Muscle layer of colon (tissue), 2 donors: Measurements from ENCODE around the gene NMB.
A peak's percentile ranks its signal among the peaks of the same experiment; 100 is the strongest.

ENCODE experiments used
- H3K27ac ChIP-seq: one replicate; pipeline ENCODE4 v1.7.0; 2013; ENCODE audit warnings: low read depth, mild to moderate bottlenecking, low read length, moderate library complexity
- H3K27me3 ChIP-seq, 2 donors: one replicate each; pipeline ENCODE4 v1.7.0; 2013; ENCODE audit warnings: low read length in 2 of 2, mild to moderate bottlenecking in 2 of 2; ENCODE audit not compliant: insufficient read depth in 2 of 2, control insufficient read depth in 1 of 2
- H3K36me3 ChIP-seq: one replicate; pipeline ENCODE4 v1.7.0; 2013; ENCODE audit warnings: mild to moderate bottlenecking, low read length; ENCODE audit not compliant: insufficient read depth
- H3K4me1 ChIP-seq: one replicate; pipeline ENCODE4 v1.7.0; 2013; ENCODE audit warnings: mild to moderate bottlenecking, low read length; ENCODE audit not compliant: insufficient read depth
- H3K4me3 ChIP-seq, 2 donors: one replicate each; pipeline ENCODE4 v1.7.0; 2013; ENCODE audit warnings: low read length in 2 of 2, low read depth in 1 of 2, mild to moderate bottlenecking in 1 of 2, moderate library complexity in 1 of 2
- H3K9ac ChIP-seq: one replicate; pipeline ENCODE4 v1.7.0; 2013; ENCODE audit warnings: low read length
- H3K9me3 ChIP-seq: one replicate; pipeline ENCODE4 v1.7.0; 2013; ENCODE audit warnings: mild to moderate bottlenecking, low read length
- donor health status: abdominal sarcoma.
- donor health status: Adenocarcinoma of cecum.

NMB gene

GRCh38 chr15:84633311-84634227 is 24.4 kb downstream of the NMB start:
- H3K27ac ChIP-seq, result peak overlapping the region; percentile 85

DNA sequence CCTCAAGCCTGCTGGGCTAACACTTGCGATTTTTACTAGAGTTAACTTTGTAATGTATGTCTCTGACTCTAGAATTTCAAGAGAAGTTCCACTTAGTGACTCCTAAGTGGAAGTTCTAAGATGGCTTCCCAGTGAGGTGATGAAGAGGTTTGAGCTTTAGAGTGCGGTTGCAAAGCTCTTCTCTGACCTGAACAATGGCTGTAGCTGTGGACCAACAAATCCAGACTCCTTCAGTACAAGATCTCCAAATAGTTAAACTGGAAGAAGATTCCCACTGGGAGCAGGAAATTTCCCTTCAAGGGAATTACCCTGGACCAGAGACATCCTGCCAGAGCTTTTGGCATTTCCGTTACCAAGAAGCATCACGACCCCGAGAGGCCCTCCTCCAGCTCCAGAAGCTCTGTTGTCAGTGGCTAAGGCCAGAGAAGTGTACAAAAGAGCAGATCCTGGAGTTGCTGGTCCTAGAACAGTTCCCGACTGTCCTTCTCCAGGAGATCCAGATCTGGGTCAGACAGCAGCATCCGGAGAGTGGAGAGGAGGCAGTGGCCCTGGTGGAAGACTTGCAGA is 26.2 kb downstream of the NMB start:
- Histone ChIP-seq H3K9ac (peak overlapping the region; percentile 35), H3K36me3 (peaks cover 9% of the 10 kb centered on the region), H3K4me1 (peaks cover 35% of the 10 kb centered on the region)

More at GRCh38 chr15:84633311-84634227, 24.4 kb downstream of the NMB start:
- Histone ChIP-seq H3K9ac (peak overlapping the region; percentile 51), H3K27me3 (no peaks in the 10 kb centered on the region), H3K36me3 (peaks cover 20% of the 10 kb centered on the region), H3K4me1 (peaks cover 35% of the 10 kb centered on the region), H3K4me3 (peak overlapping the region; percentile 78 to 88), H3K9me3 (no peaks in the 10 kb centered on the region)

GRCh38 chr15:84629033-84629432 is 29.0 kb downstream of the NMB start:
- Histone ChIP-seq H3K4me3 (no peak overlapping the region), H3K27me3 (no peaks in the 10 kb centered on the region), H3K36me3 (no peaks in the 10 kb centered on the region), H3K9me3 (no peaks in the 10 kb centered on the region), H3K27ac (no peak overlapping the region), H3K9ac (no peak overlapping the region), H3K4me1 (peaks cover 19% of the 10 kb centered on the region)

More for the DNA sequence above, 26.2 kb downstream of the NMB start:
- H3K27ac ChIP-seq, result peak overlapping the region; percentile 93
- H3K4me3 ChIP-seq, result peak overlapping the region; percentile 78
- no peaks in the 10 kb centered on the region for H3K9me3 ChIP-seq
- no peaks in the 10 kb centered on the region for H3K27me3 ChIP-seq

- H3K9ac ChIP-seq, result no peak overlapping the region
- no peak overlapping the region for H3K4me3 ChIP-seq
- peaks cover 12% of the 10 kb centered on the region for H3K9me3 ChIP-seq
- H3K36me3 ChIP-seq, result peaks cover 19% of the 10 kb centered on the region
- H3K4me1 ChIP-seq, result no peaks in the 10 kb centered on the region
- H3K27me3 ChIP-seq, result no peaks in the 10 kb centered on the region
- no peak overlapping the region for H3K27ac ChIP-seq
Measured at GRCh38 chr15:84625123-84625522, 32.9 kb downstream of the NMB start.

DNA sequence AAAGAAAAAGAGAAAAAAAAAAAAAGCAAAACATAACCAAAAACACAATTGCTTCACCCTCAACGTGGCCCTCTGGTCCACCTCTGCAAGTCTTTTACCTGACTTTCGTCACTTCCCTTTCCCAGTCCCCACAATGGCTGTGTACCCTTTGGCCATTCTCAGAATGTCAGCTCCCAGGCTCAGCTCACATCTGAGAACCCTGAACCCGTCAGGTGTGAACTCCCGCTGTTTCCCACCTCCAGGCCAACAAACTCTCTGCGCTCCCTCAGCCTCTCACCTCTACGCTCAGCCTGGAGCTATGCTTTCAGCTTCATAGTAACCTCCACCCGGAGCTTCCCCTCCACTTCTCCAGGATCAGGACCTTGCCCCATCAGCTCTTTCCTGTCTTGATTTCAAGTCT is 33.6 kb downstream of the NMB start:
- Histone ChIP-seq H3K36me3 (peaks cover 19% of the 10 kb centered on the region), H3K9ac (no peak overlapping the region), H3K4me1 (no peaks in the 10 kb centered on the region)

DNA sequence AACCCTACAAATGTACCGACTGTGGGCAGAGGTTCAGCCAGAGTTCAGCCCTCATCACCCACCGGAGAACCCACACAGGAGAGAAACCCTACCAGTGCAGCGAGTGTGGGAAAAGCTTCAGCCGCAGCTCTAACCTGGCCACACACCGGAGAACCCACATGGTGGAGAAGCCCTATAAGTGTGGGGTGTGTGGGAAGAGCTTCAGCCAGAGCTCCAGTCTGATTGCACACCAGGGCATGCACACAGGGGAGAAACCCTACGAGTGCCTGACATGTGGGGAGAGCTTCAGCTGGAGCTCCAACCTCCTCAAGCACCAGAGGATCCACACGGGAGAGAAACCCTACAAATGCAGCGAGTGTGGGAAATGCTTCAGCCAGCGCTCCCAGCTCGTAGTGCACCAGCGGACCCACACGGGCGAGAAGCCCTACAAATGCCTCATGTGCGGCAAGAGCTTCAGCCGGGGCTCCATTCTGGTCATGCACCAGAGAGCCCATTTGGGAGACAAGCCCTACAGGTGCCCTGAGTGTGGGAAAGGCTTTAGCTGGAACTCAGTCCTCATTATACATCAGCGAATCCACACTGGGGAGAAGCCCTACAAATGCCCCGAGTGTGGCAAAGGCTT is 36.5 kb downstream of the NMB start:
- Histone ChIP-seq H3K4me3 (peak overlapping the region in 1 of 2 donors; percentile 1), H3K36me3 (peaks cover 19% of the 10 kb centered on the region), H3K27me3 (no peaks in the 10 kb centered on the region), H3K4me1 (no peaks in the 10 kb centered on the region), H3K9ac (no peak overlapping the region), H3K27ac (no peak overlapping the region), H3K9me3 (peaks cover 12% of the 10 kb centered on the region)

More for the DNA sequence above, 33.6 kb downstream of the NMB start:
- Histone ChIP-seq H3K27me3 (no peaks in the 10 kb centered on the region), H3K9me3 (peaks cover 12% of the 10 kb centered on the region), H3K27ac (no peak overlapping the region), H3K4me3 (no peak overlapping the region)

- Histone ChIP-seq H3K27ac (no peak overlapping the region), H3K4me1 (no peaks in the 10 kb centered on the region), H3K27me3 (no peaks in the 10 kb centered on the region), H3K36me3 (peaks cover 19% of the 10 kb centered on the region), H3K9ac (no peak overlapping the region), H3K4me3 (peak overlapping the region in 1 of 2 donors; percentile 1), H3K9me3 (peaks cover 12% of the 10 kb centered on the region)
Measured at GRCh38 chr15:84620626-84621025, 37.4 kb downstream of the NMB start.

DNA sequence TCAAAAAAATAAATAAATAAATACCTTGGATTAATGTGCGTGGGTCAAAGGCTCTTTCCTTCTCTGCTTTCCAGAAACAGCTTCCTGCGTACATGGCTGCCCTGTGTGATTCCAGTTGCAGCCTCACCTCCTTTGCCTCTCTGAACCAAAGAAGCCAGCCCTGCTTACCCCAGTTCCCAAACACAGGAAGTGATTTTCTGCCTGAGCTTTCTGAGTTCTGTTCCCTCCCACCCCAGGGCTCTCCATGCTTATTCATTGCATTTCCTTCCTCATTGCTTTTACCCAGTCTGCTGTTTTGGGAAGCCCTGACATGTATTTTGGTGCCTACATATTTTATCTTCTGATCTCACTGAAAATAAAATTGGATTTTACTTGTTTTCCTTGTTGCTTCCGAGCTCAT is 41.8 kb downstream of the NMB start:
- no peak overlapping the region for H3K27ac ChIP-seq
- peaks cover 7% of the 10 kb centered on the region for H3K36me3 ChIP-seq
- no peaks in the 10 kb centered on the region for H3K4me1 ChIP-seq
- H3K9me3 ChIP-seq, result peaks cover 8% of the 10 kb centered on the region
- no peak overlapping the region for H3K4me3 ChIP-seq
- no peak overlapping the region for H3K9ac ChIP-seq
- no peaks in the 10 kb centered on the region for H3K27me3 ChIP-seq

GRCh38 chr15:84611631-84612030 is 46.4 kb downstream of the NMB start:
- Histone ChIP-seq H3K9ac (no peak overlapping the region), H3K4me1 (no peaks in the 10 kb centered on the region), H3K9me3 (no peaks in the 10 kb centered on the region), H3K27me3 (no peaks in the 10 kb centered on the region), H3K36me3 (peaks cover 9% of the 10 kb centered on the region), H3K27ac (no peak overlapping the region), H3K4me3 (no peak overlapping the region)

DNA sequence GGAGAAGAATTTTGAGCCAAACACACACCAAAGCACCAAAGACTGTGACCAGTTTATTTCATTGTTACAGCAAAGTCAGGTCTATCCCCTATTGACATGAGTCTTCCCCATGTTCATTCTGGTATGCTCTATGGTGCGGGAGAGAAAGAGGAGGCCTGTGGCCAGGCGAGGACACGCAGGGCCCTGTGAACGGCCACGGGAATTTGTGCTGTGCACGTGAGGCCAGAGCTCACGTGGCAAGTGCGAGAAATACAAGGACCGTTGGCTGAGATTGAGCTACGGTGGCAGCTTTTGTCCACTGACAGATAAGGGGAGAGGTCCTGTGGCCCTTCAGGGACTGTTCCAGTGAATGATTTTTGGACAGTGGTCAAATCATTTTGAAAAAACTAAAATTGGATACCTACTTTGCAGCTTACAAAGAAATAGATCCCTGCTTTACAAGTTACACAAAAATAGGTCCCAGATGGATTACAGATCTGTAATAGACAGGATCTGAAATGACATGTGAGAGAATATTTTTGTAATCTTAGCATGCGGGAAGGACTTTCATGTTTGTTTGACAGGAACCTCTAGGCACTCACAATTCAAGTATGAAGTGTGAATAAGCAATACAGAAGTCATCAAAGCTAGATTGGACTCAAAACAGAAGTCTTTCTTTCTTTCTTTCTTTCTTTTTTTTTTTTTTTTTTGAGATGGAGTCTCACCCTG is 48.0 kb downstream of the NMB start:
- Histone ChIP-seq H3K27ac (no peak overlapping the region), H3K4me3 (no peak overlapping the region), H3K9ac (no peak overlapping the region), H3K4me1 (no peaks in the 10 kb centered on the region), H3K27me3 (no peaks in the 10 kb centered on the region), H3K9me3 (no peaks in the 10 kb centered on the region), H3K36me3 (peaks cover 14% of the 10 kb centered on the region)

- peaks cover 17% of the 10 kb centered on the region for H3K36me3 ChIP-seq
- H3K27me3 ChIP-seq, result no peaks in the 10 kb centered on the region
- H3K9ac ChIP-seq, result no peak overlapping the region
- no peak overlapping the region for H3K27ac ChIP-seq
- H3K4me1 ChIP-seq, result no peaks in the 10 kb centered on the region
- H3K9me3 ChIP-seq, result no peaks in the 10 kb centered on the region
- H3K4me3 ChIP-seq, result no peak overlapping the region
Measured at GRCh38 chr15:84608707-84609284, 49.2 kb downstream of the NMB start.
